Measurements from ENCODE around the gene CHORDC1. TPM values are rescaled to one million over a fixed set of nuclear protein-coding genes. Genes with fewer than 3 reads are reported as not detected.

CHORDC1 gene
- total RNA-seq, 1 donor from 2014 or later: 41.4 TPM

GRCh38 chr11:90204407-90204806 is 18.4 kb downstream of the CHORDC1 start:
- peaks cover 80% of the 10 kb centered on the region for H3K36me3 ChIP-seq

GRCh38 chr11:90202342-90202741 is 20.5 kb downstream of the CHORDC1 start:
- no peak overlapping the region for H3K4me3 ChIP-seq
- intact Hi-C loops (cut with micrococcal nuclease): no loop called here
- peaks cover 15% of the 10 kb centered on the region for H3K4me1 ChIP-seq
- peaks cover 73% of the 10 kb centered on the region for H3K36me3 ChIP-seq
- DNase-seq: no peak
- H3K27me3 ChIP-seq (ENCODE audit: low read depth): no peaks in the 10 kb centered on the region
- H3K27ac ChIP-seq (replicated peaks): no peak overlapping the region
- no peaks in the 10 kb centered on the region for H3K9me3 ChIP-seq (replicated peaks)
- no peak for TF ChIP-seq CTCF (IDR thresholded peaks at IDR 0.05; ENCODE audit: borderline replicate concordance)

More at GRCh38 chr11:90204407-90204806, 18.4 kb downstream of the CHORDC1 start:
- H3K9me3 ChIP-seq (replicated peaks): no peaks in the 10 kb centered on the region
- no peak overlapping the region for H3K4me3 ChIP-seq
- DNase-seq: no peak
- intact Hi-C loops (cut with micrococcal nuclease): no loop called here
- H3K4me1 ChIP-seq: peaks cover 14% of the 10 kb centered on the region
- no peak for TF ChIP-seq CTCF (IDR thresholded peaks at IDR 0.05; ENCODE audit: borderline replicate concordance)
- no peaks in the 10 kb centered on the region for H3K27me3 ChIP-seq (ENCODE audit: low read depth)
- no peak overlapping the region for H3K27ac ChIP-seq (replicated peaks)

- intact Hi-C loops (cut with micrococcal nuclease): no loop called here
- peaks cover 30% of the 10 kb centered on the region for H3K36me3 ChIP-seq
- no peak for DNase-seq
- H3K4me1 ChIP-seq: peaks cover 8% of the 10 kb centered on the region
- H3K27ac ChIP-seq (replicated peaks): no peak overlapping the region
- no peak for TF ChIP-seq CTCF (IDR thresholded peaks at IDR 0.05; ENCODE audit: borderline replicate concordance)
- H3K4me3 ChIP-seq: no peak overlapping the region
- no peaks in the 10 kb centered on the region for H3K27me3 ChIP-seq (ENCODE audit: low read depth)
- H3K9me3 ChIP-seq (replicated peaks): no peaks in the 10 kb centered on the region
Measured at GRCh38 chr11:90197377-90197776, 25.5 kb downstream of the CHORDC1 start.

GRCh38 chr11:90192869-90193582 is 29.8 kb downstream of the CHORDC1 start:
- intact Hi-C loops (cut with micrococcal nuclease): no loop called here
- H3K27ac ChIP-seq (replicated peaks): no peak overlapping the region

GRCh38 chr11:90189011-90189410 is 33.8 kb downstream of the CHORDC1 start:
- DNase-seq: no peak
- Histone ChIP-seq H3K4me1 (no peaks in the 10 kb centered on the region), H3K36me3 (peaks cover 9% of the 10 kb centered on the region), H3K9me3 (replicated peaks) (no peaks in the 10 kb centered on the region), H3K27ac (replicated peaks) (no peak overlapping the region), H3K27me3 (ENCODE audit: low read depth) (no peaks in the 10 kb centered on the region), H3K4me3 (no peak overlapping the region)
- intact Hi-C loops (cut with micrococcal nuclease): no loop called here
- TF ChIP-seq CTCF (IDR thresholded peaks at IDR 0.05; ENCODE audit: borderline replicate concordance): no peak

More at GRCh38 chr11:90192869-90193582, 29.8 kb downstream of the CHORDC1 start:
- peaks cover 10% of the 10 kb centered on the region for H3K36me3 ChIP-seq
- DNase-seq: no peak
- no peaks in the 10 kb centered on the region for H3K9me3 ChIP-seq (replicated peaks)
- H3K4me3 ChIP-seq: no peak overlapping the region
- TF ChIP-seq CTCF (IDR thresholded peaks at IDR 0.05; ENCODE audit: borderline replicate concordance): no peak
- H3K4me1 ChIP-seq: peaks cover 8% of the 10 kb centered on the region
- H3K27me3 ChIP-seq (ENCODE audit: low read depth): no peaks in the 10 kb centered on the region

Measured in left ventricle myocardium inferior (tissue), 1 donor.